IPS DF 6.9 (cell line): Measurements from ENCODE around the gene C20orf144.

Experiments
- DNase-seq: peaks from one replicate; pipeline ENCODE4 v3.0.0-alpha.2; 2013; ENCODE audit warnings: low read depth, low spot score
- H3K27ac ChIP-seq: one replicate; pipeline ENCODE4 v1.5.1; 2013; ENCODE audit warnings: low read length, control low read depth
- H3K27me3 ChIP-seq: 2 replicates; pipeline ENCODE4 v1.6.1; 2013; ENCODE audit warnings: mild to moderate bottlenecking, low read length; ENCODE audit not compliant: control insufficient read depth, insufficient read depth
- H3K36me3 ChIP-seq: 2 replicates; pipeline ENCODE4 v1.6.1; 2013; ENCODE audit warnings: low read length; ENCODE audit not compliant: control insufficient read depth, insufficient read depth
- H3K4me1 ChIP-seq: 2 replicates; pipeline ENCODE4 v1.6.1; 2013; ENCODE audit warnings: low read length; ENCODE audit not compliant: control insufficient read depth, insufficient read depth
- H3K4me3 ChIP-seq: 2 replicates; pipeline ENCODE4 v1.5.1; 2013; ENCODE audit warnings: mild to moderate bottlenecking, low read length
- H3K9me3 ChIP-seq: 2 replicates; pipeline ENCODE4 v1.6.1; 2013; ENCODE audit warnings: low read length, inconsistent platforms; ENCODE audit not compliant: control insufficient read depth, insufficient read depth
- WGBS: extraction: QIAGEN DNeasy Blood & Tissue Kit; methylation state at CpG from one replicate; pipeline ENCODE4 v1.1.7; 2013; ENCODE audit warnings: mixed read lengths, missing lambda C conversion rate; ENCODE audit not compliant: insufficient read length, insufficient coverage; 5-methylcytosine and 5-hydroxymethylcytosine counted together

The C20orf144 gene

DNA sequence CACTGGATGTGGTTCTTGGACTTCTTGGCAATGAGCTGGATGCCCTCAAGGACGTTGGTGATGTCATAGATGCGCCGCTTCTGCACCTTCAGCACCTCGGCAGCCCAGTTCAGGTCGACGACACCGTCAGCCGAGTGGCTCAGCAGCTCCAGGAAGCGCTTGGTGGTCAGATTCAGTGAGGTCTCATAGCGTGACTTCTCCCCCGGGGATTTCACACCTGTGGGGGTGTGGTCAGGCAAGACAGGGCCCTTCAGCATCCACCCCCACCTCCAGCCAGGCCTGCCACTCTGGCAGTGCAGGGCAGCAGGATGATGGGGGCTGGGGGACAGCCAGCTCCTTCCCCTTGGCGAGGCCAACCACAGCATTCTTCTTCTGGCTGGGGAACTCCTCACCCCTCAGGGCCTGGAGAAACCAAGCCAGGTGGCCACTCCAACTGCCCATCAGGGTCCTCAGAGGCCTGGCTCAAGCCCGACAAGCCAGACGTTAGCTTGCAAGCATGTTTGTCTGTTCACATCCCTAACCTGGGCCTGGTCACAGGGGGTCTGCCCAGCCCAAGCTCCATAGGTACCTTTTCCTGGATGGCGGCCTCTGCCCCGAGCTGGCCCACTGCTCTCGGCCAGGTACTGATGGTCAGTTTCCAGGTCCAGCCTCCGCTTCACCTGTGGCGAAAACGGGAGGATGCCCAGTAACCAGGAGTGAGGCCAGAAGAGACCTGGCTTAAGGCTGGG, 17.8 kb downstream of the C20orf144 start:
- no peak overlapping the region for H3K4me3 ChIP-seq
- peaks cover 2% of the 10 kb centered on the region; the same call in 1 of the 2 replicates for H3K4me1 ChIP-seq
- H3K27ac ChIP-seq: no peak overlapping the region
- H3K27me3 ChIP-seq: no peaks in the 10 kb centered on the region
- no peaks in the 10 kb centered on the region for H3K9me3 ChIP-seq
- no CpG with 5 or more reads among the region's 20 CpGs for WGBS
- DNase-seq: no peak
- H3K36me3 ChIP-seq: peaks cover 27% of the 10 kb centered on the region

- H3K4me3 ChIP-seq: no peak overlapping the region
- peaks cover 27% of the 10 kb centered on the region for H3K36me3 ChIP-seq
- no peak overlapping the region for H3K27ac ChIP-seq
- H3K27me3 ChIP-seq: no peaks in the 10 kb centered on the region
- no peak for DNase-seq
- no peaks in the 10 kb centered on the region for H3K9me3 ChIP-seq
- peaks cover 2% of the 10 kb centered on the region; the same call in 1 of the 2 replicates for H3K4me1 ChIP-seq
- no CpG with 5 or more reads among the region's 2 CpGs for WGBS
Observed at GRCh38 chr20:33680686-33681085, 18.6 kb downstream of the C20orf144 start.

- no CpG with 5 or more reads among the region's 5 CpGs for WGBS
- Histone ChIP-seq H3K27me3 (no peaks in the 10 kb centered on the region), H3K4me3 (no peak overlapping the region), H3K27ac (no peak overlapping the region), H3K36me3 (peaks cover 25% of the 10 kb centered on the region), H3K9me3 (no peaks in the 10 kb centered on the region), H3K4me1 (peaks cover under 1% of the 10 kb centered on the region; the same call in 1 of the 2 replicates)
- no peak for DNase-seq
Observed at GRCh38 chr20:33681288-33681687, 19.2 kb downstream of the C20orf144 start.

- H3K36me3 ChIP-seq: peaks cover 19% of the 10 kb centered on the region
- no peak overlapping the region for H3K27ac ChIP-seq
- no peaks in the 10 kb centered on the region for H3K9me3 ChIP-seq
- no peak for DNase-seq
- H3K4me1 ChIP-seq: peaks cover 3% of the 10 kb centered on the region
- WGBS: no CpG with 5 or more reads among the region's 9 CpGs
- H3K27me3 ChIP-seq: no peaks in the 10 kb centered on the region
- no peak overlapping the region for H3K4me3 ChIP-seq
Observed at GRCh38 chr20:33681728-33682353, 19.7 kb downstream of the C20orf144 start.

DNA sequence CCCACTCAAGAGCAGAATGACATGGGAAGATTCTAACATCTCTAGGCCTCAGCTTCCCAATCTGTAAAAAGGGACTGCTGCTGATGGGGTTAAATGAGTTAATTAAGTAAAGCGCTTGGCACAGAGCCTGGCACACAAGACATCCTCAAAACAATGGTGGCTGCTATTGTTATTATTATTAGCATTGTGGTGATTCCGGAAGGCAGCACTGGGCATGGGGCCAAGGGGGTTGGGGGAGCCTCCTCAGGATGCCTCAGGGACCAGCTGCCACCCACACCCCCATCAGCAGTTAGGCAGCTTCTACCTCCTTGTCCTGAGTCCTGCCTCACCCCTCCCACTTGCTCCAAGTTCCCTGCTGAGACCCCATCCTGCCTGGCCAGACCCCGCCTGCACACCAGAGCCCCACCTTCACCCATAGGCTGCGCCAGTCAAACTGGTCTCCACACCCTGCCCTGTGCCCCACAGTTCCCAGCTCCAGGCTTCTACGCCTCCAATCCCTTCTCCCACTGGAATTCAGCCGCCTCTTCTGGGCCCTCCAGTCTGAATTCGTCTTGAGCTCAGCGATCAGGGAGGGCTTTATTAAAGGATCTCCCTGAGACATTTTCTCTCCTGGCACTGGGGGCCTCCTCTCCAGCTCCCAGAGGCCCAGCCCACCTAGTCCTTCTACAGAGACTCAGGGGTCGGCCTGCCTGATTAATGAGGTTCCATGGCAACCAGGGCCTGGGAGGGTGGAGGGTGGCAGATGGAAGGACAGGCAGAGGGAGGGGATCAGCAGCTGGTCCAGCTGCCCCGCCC, 22.6 kb downstream of the C20orf144 start:
- WGBS: no CpG with 5 or more reads among the region's 10 CpGs
- Histone ChIP-seq H3K27me3 (no peaks in the 10 kb centered on the region; the same call in 1 of the 2 replicates), H3K27ac (no peak overlapping the region), H3K36me3 (peaks cover 6% of the 10 kb centered on the region), H3K9me3 (no peaks in the 10 kb centered on the region), H3K4me3 (peak overlapping the region; percentile 68; the same call in 1 of the 2 replicates), H3K4me1 (peaks cover 4% of the 10 kb centered on the region; the same call in 1 of the 2 replicates)
- DNase-seq: no peak

DNA sequence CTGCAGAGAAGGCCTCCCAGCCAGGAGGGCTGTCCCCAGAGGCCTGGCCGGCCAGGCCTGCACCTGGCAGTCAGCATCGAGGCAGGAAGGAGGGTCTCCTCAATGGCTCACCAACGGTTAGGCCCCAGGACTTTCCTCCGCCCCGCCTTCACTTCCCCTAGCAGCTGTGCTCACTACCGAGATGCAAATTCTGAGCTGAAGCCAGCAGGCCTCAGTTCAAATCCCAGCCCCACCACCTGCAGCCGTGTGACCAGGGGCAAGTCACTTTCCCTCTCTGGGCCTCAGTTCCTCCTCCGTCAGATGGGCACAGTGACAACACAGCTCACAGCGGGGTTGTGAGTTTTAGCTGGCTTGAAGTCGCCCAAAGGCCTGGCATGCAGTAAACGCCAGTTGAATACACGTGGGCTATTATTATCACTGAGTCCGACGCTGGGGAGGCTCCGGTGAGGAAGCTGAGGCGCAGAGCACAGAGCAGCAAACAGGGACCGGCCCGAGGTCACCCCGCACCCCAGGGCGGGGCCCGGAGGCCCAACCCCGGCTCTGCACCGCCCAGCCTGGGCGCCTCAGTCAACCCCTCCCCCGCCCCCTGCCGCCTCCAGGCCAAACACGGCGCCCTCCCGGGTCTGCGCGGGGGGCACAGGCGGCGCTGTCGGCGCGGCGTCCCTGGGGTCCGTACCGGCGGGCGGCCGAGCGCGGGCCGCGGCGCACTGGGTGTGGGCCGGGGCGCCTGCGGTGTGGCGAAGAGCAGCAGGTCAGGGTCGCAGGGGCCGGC, 23.4 kb downstream of the C20orf144 start:
- no CpG with 5 or more reads among the region's 53 CpGs for WGBS
- Histone ChIP-seq H3K27ac (no peak overlapping the region), H3K27me3 (no peaks in the 10 kb centered on the region; the same call in 1 of the 2 replicates), H3K4me3 (peak overlapping the region; percentile 68), H3K36me3 (no peaks in the 10 kb centered on the region), H3K4me1 (peaks cover 4% of the 10 kb centered on the region; the same call in 1 of the 2 replicates), H3K9me3 (no peaks in the 10 kb centered on the region)
- DNase-seq: no peak

DNA sequence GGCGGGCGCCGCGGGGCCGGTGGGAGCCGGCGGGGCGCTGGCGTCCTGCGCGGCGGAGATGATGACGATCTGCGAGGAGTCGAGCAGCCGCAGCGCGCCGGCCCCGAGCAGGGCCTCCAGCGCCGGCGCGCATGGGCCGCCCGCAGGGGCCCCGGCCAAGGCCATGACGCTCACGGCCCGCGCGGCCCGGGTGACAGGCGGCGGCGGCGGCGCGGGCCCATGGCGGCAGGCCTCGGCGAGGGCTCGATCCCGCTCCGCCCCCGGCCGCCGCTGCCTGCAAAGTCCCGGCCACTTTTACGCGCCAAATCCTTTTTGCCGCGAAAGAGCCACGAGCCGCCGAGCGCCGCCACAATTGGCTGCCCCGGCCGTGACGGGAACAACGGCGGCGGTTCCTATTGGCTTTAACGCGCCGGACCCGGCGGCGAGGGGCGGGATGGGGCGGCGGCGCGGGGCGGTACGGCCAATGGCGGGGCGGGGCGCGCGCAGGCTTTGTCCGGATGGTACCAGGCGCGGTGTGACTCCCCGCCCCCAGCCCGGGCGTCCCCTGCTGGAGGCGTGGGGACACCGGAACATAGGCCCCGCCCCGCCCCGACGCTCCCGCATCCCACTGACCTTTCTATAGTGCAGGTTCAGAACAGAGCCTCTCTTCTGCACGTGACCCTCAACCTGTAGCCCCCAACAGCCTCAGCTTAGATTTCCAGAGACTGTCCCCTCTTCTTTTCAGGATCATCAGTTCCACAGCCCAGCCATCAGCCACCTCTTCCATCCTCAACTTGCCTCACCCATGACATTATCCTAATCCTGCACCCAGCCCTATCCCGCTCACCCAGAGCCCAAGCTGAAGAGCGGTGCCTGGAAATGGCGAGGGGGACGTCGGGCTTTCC, 24.2 kb downstream of the C20orf144 start, which contains the start of gene E2F1:
TSS of gene E2F1 (minus strand) at position 286 of the 884 bp plus-strand sequence. CDS start at position 165, 121 bp downstream.
- Histone ChIP-seq H3K9me3 (no peaks in the 10 kb centered on the region), H3K27me3 (no peaks in the 10 kb centered on the region; the same call in 1 of the 2 replicates), H3K27ac (no peak within 1 kb of the TSS), H3K36me3 (no peaks in the 10 kb centered on the region), H3K4me3 (peak within 1 kb of the TSS; percentile 68), H3K4me1 (peaks cover 4% of the 10 kb centered on the region; the same call in 1 of the 2 replicates)
- DNase-seq: no peak
- WGBS: no CpG with 5 or more reads among the region's 101 CpGs

- no peak overlapping the region for H3K4me3 ChIP-seq
- no CpG with 5 or more reads among the region's 14 CpGs for WGBS
- H3K36me3 ChIP-seq: no peaks in the 10 kb centered on the region
- no peaks in the 10 kb centered on the region; the same call in 1 of the 2 replicates for H3K27me3 ChIP-seq
- peaks cover 4% of the 10 kb centered on the region; the same call in 1 of the 2 replicates for H3K4me1 ChIP-seq
- H3K27ac ChIP-seq: no peak overlapping the region
- H3K9me3 ChIP-seq: no peaks in the 10 kb centered on the region
- no peak for DNase-seq
Observed at GRCh38 chr20:33686984-33687366, 24.8 kb downstream of the C20orf144 start.

GRCh38 chr20:33687370-33687915, 25.3 kb downstream of the C20orf144 start:
- H3K4me1 ChIP-seq: peaks cover 4% of the 10 kb centered on the region; the same call in 1 of the 2 replicates
- no peaks in the 10 kb centered on the region; the same call in 1 of the 2 replicates for H3K27me3 ChIP-seq
- H3K27ac ChIP-seq: no peak overlapping the region
- H3K4me3 ChIP-seq: no peak overlapping the region
- no CpG with 5 or more reads among the region's 8 CpGs for WGBS
- no peak for DNase-seq
- H3K36me3 ChIP-seq: no peaks in the 10 kb centered on the region
- H3K9me3 ChIP-seq: no peaks in the 10 kb centered on the region
